Immature natural killer cell (primary cell): ENCODE data around the gene ILDR1. TPM values are rescaled to one million over a fixed set of nuclear protein-coding genes. Genes with fewer than 3 reads are reported as not detected.

Source experiments
- DNase-seq, 3 donors: peaks; one replicate each; pipeline ENCODE4 v3.0.0; 2022; ENCODE audit warnings: mixed read lengths in 1 of 3
- H3K27ac Mint-ChIP-seq, 6 donors: one replicate each; pipeline ENCODE4 v1.8.0; 2020; ENCODE audit warnings: mixed read lengths in 6 of 6, mild to moderate bottlenecking in 5 of 6, inconsistent platforms in 4 of 6, moderate library complexity in 3 of 6
- H3K27me3 Mint-ChIP-seq, 3 donors: one replicate each; pipeline ENCODE4 v1.8.0; 2020 to 2021; ENCODE audit warnings: low read depth in 3 of 3, mild to moderate bottlenecking in 3 of 3, mixed read lengths in 3 of 3, moderate library complexity in 3 of 3, inconsistent platforms in 1 of 3
- H3K36me3 Mint-ChIP-seq, 3 donors: one replicate each; pipeline ENCODE4 v1.8.0; 2020; ENCODE audit warnings: mixed read lengths in 3 of 3, inconsistent platforms in 2 of 3, mild to moderate bottlenecking in 2 of 3
- H3K4me1 Mint-ChIP-seq, 2 donors: one replicate each; pipeline ENCODE4 v1.8.0; 2020; ENCODE audit warnings: inconsistent platforms in 2 of 2, mild to moderate bottlenecking in 2 of 2, mixed read lengths in 2 of 2, moderate library complexity in 1 of 2
- H3K4me3 Mint-ChIP-seq, 5 donors: one replicate each; pipeline ENCODE4 v1.8.0; 2020; ENCODE audit warnings: mild to moderate bottlenecking in 5 of 5, mixed read lengths in 5 of 5, inconsistent platforms in 3 of 5, moderate library complexity in 3 of 5
- H3K9me3 Mint-ChIP-seq, 6 donors: one replicate each; pipeline ENCODE4 v1.8.0; 2020; ENCODE audit warnings: mild to moderate bottlenecking in 6 of 6, mixed read lengths in 6 of 6, inconsistent platforms in 4 of 6, moderate library complexity in 3 of 6
- polyA plus RNA-seq, 3 donors: library from polyadenylated mRNA; unstranded; fragments of 300-500 nt; fragmentation: Illumina TruSeq; gene quantifications; one replicate each; pipeline ENCODE4 v1.2.3, GENCODE V29; 2021

Gene ILDR1
- polyA plus RNA-seq, 3 donors from 2014 or later = not detected

- no peak overlapping the region for H3K4me3 Mint-ChIP-seq
- H3K27me3 Mint-ChIP-seq = peaks cover 0 to 9% (median 3%) of the 10 kb centered on the region in 3 donors
- no peaks in the 10 kb centered on the region for H3K36me3 Mint-ChIP-seq
These were observed 47.4 kb downstream of the ILDR1 start for GRCh38 chr3:121974601-121975111.

GRCh38 chr3:121970047-121970446, 52.0 kb downstream of the ILDR1 start:
- H3K27ac Mint-ChIP-seq = no peak overlapping the region
- H3K4me3 Mint-ChIP-seq = no peak overlapping the region
- peaks cover 0 to 5% (median 3%) of the 10 kb centered on the region in 3 donors for H3K27me3 Mint-ChIP-seq
- no peak for DNase-seq
- H3K4me1 Mint-ChIP-seq = no peaks in the 10 kb centered on the region
- H3K9me3 Mint-ChIP-seq = peaks cover 0 to 4% (median 3%) of the 10 kb centered on the region in 6 donors
- no peaks in the 10 kb centered on the region for H3K36me3 Mint-ChIP-seq

More at GRCh38 chr3:121974601-121975111, 47.4 kb downstream of the ILDR1 start:
- no peak for DNase-seq
- Mint-ChIP-seq H3K4me1 (no peaks in the 10 kb centered on the region), H3K9me3 (peaks cover 0 to 14% (median under 1%) of the 10 kb centered on the region in 6 donors), H3K27ac (no peak overlapping the region)

DNA sequence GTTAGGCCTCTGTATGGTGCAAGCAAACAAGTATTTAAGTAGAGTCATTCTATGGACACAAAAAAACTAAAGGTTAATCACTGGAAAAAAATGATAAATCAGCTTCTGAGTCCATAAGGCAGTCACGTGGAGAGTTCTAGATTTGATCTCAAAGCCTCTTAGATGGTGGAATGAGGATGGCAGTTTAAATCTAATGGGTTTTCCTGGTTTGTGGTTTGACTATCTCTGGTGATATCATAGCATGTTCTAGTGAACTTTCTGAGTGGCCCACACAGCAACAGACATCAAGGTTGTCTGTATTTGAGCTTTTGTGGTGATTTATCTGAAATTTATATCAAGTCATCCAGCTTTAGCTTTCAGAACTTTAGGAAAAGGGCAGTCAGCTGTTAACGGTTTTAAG, 52.4 kb downstream of the ILDR1 start:
- Mint-ChIP-seq H3K4me3 (no peak overlapping the region), H3K9me3 (peaks cover 0 to 4% (median 3%) of the 10 kb centered on the region in 6 donors), H3K27ac (no peak overlapping the region), H3K27me3 (peaks cover 0 to 5% (median 3%) of the 10 kb centered on the region in 3 donors), H3K36me3 (no peaks in the 10 kb centered on the region), H3K4me1 (no peaks in the 10 kb centered on the region)
- no peak for DNase-seq

- H3K4me1 Mint-ChIP-seq = no peaks in the 10 kb centered on the region
- no peaks in the 10 kb centered on the region for H3K36me3 Mint-ChIP-seq
- H3K27ac Mint-ChIP-seq = no peak overlapping the region
- peaks cover 0 to 7% (median 1%) of the 10 kb centered on the region in 6 donors for H3K9me3 Mint-ChIP-seq
- H3K27me3 Mint-ChIP-seq = peaks cover 1 to 8% (median 3%) of the 10 kb centered on the region in 3 donors
- no peak overlapping the region for H3K4me3 Mint-ChIP-seq
- DNase-seq = no peak
These were observed 58.4 kb downstream of the ILDR1 start for GRCh38 chr3:121963608-121964007.

- H3K4me3 Mint-ChIP-seq = no peak overlapping the region
- no peaks in the 10 kb centered on the region for H3K4me1 Mint-ChIP-seq
- no peaks in the 10 kb centered on the region for H3K36me3 Mint-ChIP-seq
- peaks cover 1 to 8% (median 2%) of the 10 kb centered on the region in 3 donors for H3K27me3 Mint-ChIP-seq
- peaks cover 0 to 8% (median 4%) of the 10 kb centered on the region in 6 donors for H3K9me3 Mint-ChIP-seq
- no peak for DNase-seq
- H3K27ac Mint-ChIP-seq = no peak overlapping the region
These were observed 59.6 kb downstream of the ILDR1 start for GRCh38 chr3:121962443-121962842.

- DNase-seq = no peak
- Mint-ChIP-seq H3K27me3 (peaks cover 1 to 7% (median 2%) of the 10 kb centered on the region in 3 donors), H3K9me3 (peaks cover 0 to 11% (median 3%) of the 10 kb centered on the region in 6 donors), H3K4me1 (no peaks in the 10 kb centered on the region), H3K36me3 (no peaks in the 10 kb centered on the region), H3K4me3 (no peak overlapping the region), H3K27ac (no peak overlapping the region)
These were observed 60.8 kb downstream of the ILDR1 start for GRCh38 chr3:121961283-121961682.

- Mint-ChIP-seq H3K4me1 (no peaks in the 10 kb centered on the region), H3K4me3 (no peak overlapping the region), H3K27me3 (peaks cover 0 to 3% (median 1%) of the 10 kb centered on the region in 3 donors), H3K27ac (no peak overlapping the region), H3K9me3 (peaks cover 0 to 18% (median 2%) of the 10 kb centered on the region in 6 donors), H3K36me3 (no peaks in the 10 kb centered on the region)
- no peak for DNase-seq
These were observed 63.2 kb downstream of the ILDR1 start for GRCh38 chr3:121958801-121959200.

GRCh38 chr3:121957674-121958415, 64.2 kb downstream of the ILDR1 start:
- Mint-ChIP-seq H3K27ac (no peak overlapping the region), H3K9me3 (peaks cover 0 to 18% (median 2%) of the 10 kb centered on the region in 6 donors), H3K27me3 (peaks cover 0 to 3% (median 1%) of the 10 kb centered on the region in 3 donors), H3K4me1 (no peaks in the 10 kb centered on the region), H3K36me3 (no peaks in the 10 kb centered on the region), H3K4me3 (no peak overlapping the region)
- DNase-seq = no peak

- no peak for DNase-seq
- Mint-ChIP-seq H3K36me3 (peaks cover 0 to 7% (median 0%) of the 10 kb centered on the region in 3 donors), H3K4me3 (no peak overlapping the region), H3K4me1 (no peaks in the 10 kb centered on the region), H3K27ac (no peak overlapping the region), H3K27me3 (peaks cover 0 to 3% (median 1%) of the 10 kb centered on the region in 3 donors), H3K9me3 (peaks cover 0 to 26% (median 10%) of the 10 kb centered on the region in 6 donors)
These were observed 65.7 kb downstream of the ILDR1 start for GRCh38 chr3:121956363-121956762.

GRCh38 chr3:121951291-121951919, 70.6 kb downstream of the ILDR1 start:
- Mint-ChIP-seq H3K36me3 (peaks cover 4 to 12% (median 6%) of the 10 kb centered on the region in 3 donors), H3K4me3 (no peak overlapping the region), H3K4me1 (no peaks in the 10 kb centered on the region), H3K27me3 (peaks cover 0 to 7% (median 3%) of the 10 kb centered on the region in 3 donors), H3K27ac (no peak overlapping the region), H3K9me3 (peaks cover 0 to 19% (median 12%) of the 10 kb centered on the region in 6 donors)
- no peak for DNase-seq

DNA sequence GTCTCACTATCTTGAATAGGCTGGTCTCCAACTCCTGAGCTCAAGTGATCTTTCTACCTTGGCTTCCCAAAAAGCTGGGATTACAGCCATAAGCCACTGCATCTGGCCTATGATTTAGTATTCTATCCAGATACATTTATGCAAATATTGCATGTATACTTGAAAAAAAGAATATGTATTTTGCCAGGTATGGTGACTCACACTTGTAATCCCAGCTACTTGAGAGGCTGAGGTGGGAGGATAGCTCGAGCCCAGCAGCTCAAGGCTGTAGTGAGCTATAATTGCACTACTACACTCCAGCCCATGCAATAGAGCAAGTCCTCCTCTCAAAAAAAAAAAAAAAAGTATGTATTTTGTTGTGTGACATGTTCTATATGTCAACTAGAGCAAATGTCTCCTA, 73.4 kb downstream of the ILDR1 start:
- Mint-ChIP-seq H3K4me3 (no peak overlapping the region), H3K27me3 (peaks cover 0 to 7% (median 0%) of the 10 kb centered on the region in 3 donors), H3K4me1 (no peaks in the 10 kb centered on the region)

GRCh38 chr3:121943431-121943830, 78.6 kb downstream of the ILDR1 start:
- Mint-ChIP-seq H3K27ac (no peak overlapping the region), H3K36me3 (peaks cover 3 to 21% (median 14%) of the 10 kb centered on the region in 3 donors), H3K9me3 (no peaks in the 10 kb centered on the region), H3K27me3 (peaks cover 0 to 2% (median 0%) of the 10 kb centered on the region in 3 donors), H3K4me3 (no peak overlapping the region), H3K4me1 (no peaks in the 10 kb centered on the region)
- no peak for DNase-seq

More for the DNA sequence above, 73.4 kb downstream of the ILDR1 start:
- peaks cover 4 to 12% (median 6%) of the 10 kb centered on the region in 3 donors for H3K36me3 Mint-ChIP-seq
- H3K9me3 Mint-ChIP-seq = peaks cover 0 to 19% (median 10%) of the 10 kb centered on the region in 6 donors
- no peak overlapping the region for H3K27ac Mint-ChIP-seq
- no peak for DNase-seq

DNA sequence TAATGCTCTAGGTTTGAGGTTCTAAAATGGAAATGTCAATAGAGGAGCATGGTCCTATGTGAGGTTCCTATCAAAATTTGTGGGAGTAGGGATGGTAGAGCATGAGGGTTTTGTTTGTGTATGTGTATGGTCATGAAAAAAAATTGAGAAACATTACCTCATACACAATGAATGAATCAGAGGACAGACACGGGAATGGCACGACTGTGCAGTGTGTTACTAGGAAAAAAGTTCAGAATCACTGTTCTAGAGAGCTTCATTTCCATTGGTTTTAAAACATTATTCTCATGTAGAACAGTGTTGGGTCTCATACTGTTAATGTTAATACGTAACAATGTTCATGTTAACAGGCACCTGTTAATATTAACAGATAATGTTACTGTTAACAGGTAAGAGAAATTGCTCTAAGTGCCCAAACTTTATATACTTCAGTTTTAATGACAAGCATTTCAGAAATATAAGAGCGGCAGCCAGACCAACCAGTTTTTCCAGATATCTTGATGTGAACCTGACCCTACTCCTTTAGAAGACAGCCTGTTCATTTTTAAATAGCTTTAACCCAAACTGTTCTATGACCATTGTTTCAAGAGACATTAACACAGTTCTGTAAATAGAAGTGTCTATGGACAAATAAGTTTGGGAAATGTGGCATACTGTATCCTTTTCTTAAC, 79.8 kb downstream of the ILDR1 start:
- H3K27me3 Mint-ChIP-seq = peaks cover 0 to 2% (median 0%) of the 10 kb centered on the region in 3 donors
- peaks cover 0 to 2% (median 0%) of the 10 kb centered on the region in 6 donors for H3K9me3 Mint-ChIP-seq
- no peak overlapping the region for H3K27ac Mint-ChIP-seq
- H3K4me3 Mint-ChIP-seq = no peak overlapping the region
- no peak for DNase-seq
- H3K36me3 Mint-ChIP-seq = peaks cover 3 to 21% (median 14%) of the 10 kb centered on the region in 3 donors
- H3K4me1 Mint-ChIP-seq = no peaks in the 10 kb centered on the region
